Adipose tissue (tissue), 3 donors: ENCODE results near the gene CD24. TPM values are rescaled to one million over a fixed set of nuclear protein-coding genes. Genes with fewer than 3 reads are reported as not detected.

Experiments
- H3K27ac ChIP-seq: one replicate; pipeline ENCODE4 v1.5.1; 2013; ENCODE audit warnings: low read depth, low read length
- WGBS, 3 donors: extraction: QIAGEN DNeasy Blood & Tissue Kit; methylation state at CpG; one replicate each; pipeline ENCODE4 v1.1.7; 2013; 5-methylcytosine and 5-hydroxymethylcytosine counted together
- polyA plus RNA-seq, 3 donors: library from polyadenylated mRNA; stranded (reverse); fragments of 200-250 nt; gene quantifications; one replicate each; pipeline ENCODE4 v1.2.3, GENCODE V29; 2013
- donor health status: healthy with polysubstance abuse.
- donor health status: Bipolar disorder and iron deficiency.
- donor health status: healthy.

The CD24 gene
- polyA plus RNA-seq, 3 donors: 5.5 to 1,196 (median 21.2) TPM

GRCh38 chr6:106922626-106923025, 51.9 kb downstream of the CD24 start:
- H3K27ac ChIP-seq: no peak overlapping the region
- 79 to 84% (median 82%) methylated on average over 4 of the region's 4 CpGs for WGBS, 3 donors

Other genes with a start within 250 kb of the CD24 start
- gene MTRES1, start 53.5 kb upstream of the CD24 start, polyA plus RNA-seq: 10 to 100 TPM; 11.6 to 33.3 (median 19.9) TPM
- under 1 TPM; 0.45 to 0.98 (median 0.69) TPM for gene BEND3, start 140.8 kb upstream of the CD24 start, polyA plus RNA-seq